GM19238 (cell line): ENCODE data around the gene CRIP1.

Source experiments
- DNase-seq: peaks from one replicate; pipeline ENCODE4 v3.0.0; 2011; ENCODE audit warnings: low spot score; ENCODE audit not compliant: insufficient read length

CRIP1 gene

GRCh38 chr14:105469456-105470349 is 17.0 kb upstream of the CRIP1 start:
- DNase-seq: no peak

- no peak for DNase-seq
These were observed 16.1 kb upstream of the CRIP1 start for GRCh38 chr14:105470350-105471296.

- DNase-seq: no peak
These were observed 15.3 kb upstream of the CRIP1 start for GRCh38 chr14:105471297-105471821.

- DNase-seq: no peak
These were observed 14.7 kb upstream of the CRIP1 start for GRCh38 chr14:105471823-105472485.

DNA sequence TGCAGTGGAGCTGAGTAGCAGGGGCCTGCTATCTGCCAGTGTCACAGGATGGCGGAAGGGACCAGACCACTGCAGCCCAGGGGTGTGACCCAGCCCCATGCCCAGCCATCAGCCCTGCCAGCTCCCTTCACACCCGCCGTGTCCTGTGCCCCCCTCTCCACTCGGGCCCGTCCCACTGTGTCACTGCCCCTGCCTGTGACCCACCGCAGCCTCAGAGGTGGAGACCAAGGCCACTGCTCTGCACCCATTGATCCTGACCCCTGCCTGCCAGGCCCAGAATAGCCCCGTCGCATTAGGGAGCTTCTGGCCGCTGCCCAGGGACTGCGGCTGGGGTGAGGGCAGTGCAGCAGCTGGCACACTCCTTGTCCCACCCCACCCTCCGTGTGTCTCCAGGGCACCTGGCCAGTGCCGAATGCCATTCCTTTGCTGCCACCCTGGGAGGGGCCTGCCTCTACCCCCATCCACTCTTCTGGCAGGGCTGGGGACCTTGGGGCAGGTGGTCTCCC is 14.1 kb upstream of the CRIP1 start:
- no peak for DNase-seq

GRCh38 chr14:105473033-105473676 is 13.5 kb upstream of the CRIP1 start:
- DNase-seq: no peak

- DNase-seq: peak; percentile 62
These were observed 12.8 kb upstream of the CRIP1 start for GRCh38 chr14:105473677-105474482.

- DNase-seq: peak; percentile 72
These were observed 12.0 kb upstream of the CRIP1 start, which contains the start of gene CRIP2 for GRCh38 chr14:105474483-105475268. TSS of gene CRIP2 (plus strand) at chr14:105474821. CDS start at chr14:105474863, 42 bp downstream.

GRCh38 chr14:105475269-105476096 is 11.2 kb upstream of the CRIP1 start:
- no peak for DNase-seq

GRCh38 chr14:105476097-105476830 is 10.4 kb upstream of the CRIP1 start:
- DNase-seq: no peak

DNA sequence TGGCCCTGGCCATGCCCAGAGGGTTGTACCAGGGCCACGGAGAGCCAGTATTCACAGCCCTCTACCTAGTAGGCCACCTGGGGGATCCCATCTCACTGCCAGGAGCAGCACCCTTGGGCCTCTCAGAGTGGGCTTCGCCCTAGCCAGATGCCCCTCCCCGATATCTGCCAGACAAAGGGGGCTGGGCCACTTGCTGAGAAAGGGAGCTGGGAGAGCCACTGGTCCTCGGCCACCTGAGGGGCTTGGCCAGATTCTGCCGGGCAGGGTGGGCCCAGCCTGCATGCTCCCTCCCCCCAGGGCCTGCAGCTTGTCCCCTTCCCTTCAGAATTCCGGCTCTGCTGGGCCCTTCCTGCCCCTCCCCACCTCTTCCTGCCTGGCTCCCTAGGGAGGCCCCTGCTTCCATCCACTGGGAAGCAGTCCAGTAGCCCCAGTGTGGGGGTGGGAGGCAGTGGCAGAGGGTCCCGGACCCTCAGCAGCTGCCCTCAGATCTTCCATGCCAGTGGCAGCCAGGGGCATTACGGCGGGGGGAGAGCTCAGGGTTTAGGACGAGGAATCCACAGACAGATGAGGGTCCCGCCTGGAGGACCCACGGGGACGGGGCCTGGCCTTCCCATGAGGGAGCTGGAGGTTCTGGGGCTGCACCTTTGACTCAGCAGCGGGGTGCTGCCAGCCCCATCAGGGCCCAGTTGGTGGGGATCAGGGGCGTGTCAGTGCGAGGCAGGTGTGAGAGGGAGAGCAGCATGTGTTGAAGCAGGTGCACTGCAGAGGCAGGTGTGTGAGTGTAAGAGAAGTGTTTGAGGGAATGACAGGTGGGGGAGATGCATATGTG is 9.6 kb upstream of the CRIP1 start:
- DNase-seq: no peak

DNA sequence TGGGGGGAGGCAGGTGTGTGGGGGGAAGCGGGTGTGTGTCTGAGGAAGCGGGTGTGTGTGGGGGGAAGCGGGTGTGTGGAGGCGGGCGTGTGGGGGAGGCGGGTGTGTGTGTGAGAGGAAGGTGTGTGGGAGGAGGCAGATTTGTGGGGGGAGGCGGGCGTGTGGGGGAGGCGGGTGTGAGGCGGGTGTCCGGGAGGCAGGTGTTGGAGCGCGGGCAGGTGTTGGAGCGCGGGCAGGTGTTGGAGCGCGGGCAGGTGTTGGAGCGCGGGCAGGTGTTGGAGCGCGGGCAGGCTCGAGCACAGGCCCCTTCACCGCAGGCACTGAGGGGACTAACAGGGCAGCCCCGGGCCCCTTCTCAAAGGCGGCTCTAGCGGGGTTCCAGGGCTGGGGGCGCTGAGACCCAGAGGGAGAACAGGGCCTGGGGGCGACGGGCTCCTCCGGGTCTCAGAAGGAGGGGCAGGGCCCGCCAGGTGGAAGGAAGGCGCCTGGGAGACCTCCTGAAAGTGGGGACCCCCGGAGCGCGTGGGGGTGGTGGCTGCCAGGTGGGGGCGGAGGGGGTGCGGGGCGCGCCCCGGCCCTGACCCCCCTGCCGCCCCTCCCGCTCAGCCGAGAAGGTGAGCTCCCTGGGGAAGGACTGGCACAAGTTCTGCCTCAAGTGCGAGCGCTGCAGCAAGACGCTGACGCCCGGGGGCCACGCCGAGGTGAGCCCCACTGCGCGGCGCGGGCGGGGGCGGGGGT is 8.9 kb upstream of the CRIP1 start:
- no peak for DNase-seq

GRCh38 chr14:105478398-105479251 is 8.1 kb upstream of the CRIP1 start:
- DNase-seq: no peak

GRCh38 chr14:105479431-105480158 is 7.1 kb upstream of the CRIP1 start:
- no peak for DNase-seq
